IPS-NIHi11 (cell line): ENCODE results near the gene SCAMP1.
"Not testable (repeated sequence)": the region's sequence is repeated elsewhere in the genome, so short reads cannot be mapped to it uniquely, and the experiment has no call there.

ENCODE experiments used
- DNase-seq: peaks from one replicate; pipeline ENCODE4 v3.0.0; 2012; ENCODE audit warnings: mixed read lengths, low spot score

SCAMP1 gene

GRCh38 chr5:78429332-78429980, 69.0 kb downstream of the SCAMP1 start:
- DNase-seq: no peak

- DNase-seq: no peak
These were observed 70.4 kb downstream of the SCAMP1 start for GRCh38 chr5:78430866-78431265.

GRCh38 chr5:78433972-78434371, 73.6 kb downstream of the SCAMP1 start:
- DNase-seq: no peak

- DNase-seq: no peak
These were observed 87.5 kb downstream of the SCAMP1 start for GRCh38 chr5:78447775-78448424.

- no peak for DNase-seq
These were observed 88.7 kb downstream of the SCAMP1 start for GRCh38 chr5:78449103-78449502.

- not testable (repeated sequence) for DNase-seq
These were observed 97.1 kb downstream of the SCAMP1 start for GRCh38 chr5:78457507-78457906.

- no peak for DNase-seq
These were observed 98.4 kb downstream of the SCAMP1 start for GRCh38 chr5:78458843-78459242.

GRCh38 chr5:78467140-78467539, 106.7 kb downstream of the SCAMP1 start:
- DNase-seq: no peak

- DNase-seq: peak; percentile 44
These were observed 107.4 kb downstream of the SCAMP1 start for GRCh38 chr5:78467752-78468357.

GRCh38 chr5:78471896-78472295, 111.5 kb downstream of the SCAMP1 start:
- DNase-seq: no peak

- DNase-seq: no peak
These were observed 112.2 kb downstream of the SCAMP1 start for GRCh38 chr5:78472469-78473106.

- DNase-seq: no peak
These were observed 113.3 kb downstream of the SCAMP1 start for GRCh38 chr5:78473751-78474150.

GRCh38 chr5:78475370-78475769, 115.0 kb downstream of the SCAMP1 start:
- no peak for DNase-seq

- no peak for DNase-seq
These were observed 116.4 kb downstream of the SCAMP1 start for GRCh38 chr5:78476795-78477194.

- no peak for DNase-seq
These were observed 122.5 kb downstream of the SCAMP1 start for GRCh38 chr5:78482948-78483347.

- DNase-seq: no peak
These were observed 123.5 kb downstream of the SCAMP1 start for GRCh38 chr5:78483809-78484521.

GRCh38 chr5:78486218-78486617, 125.8 kb downstream of the SCAMP1 start:
- no peak for DNase-seq

- DNase-seq: no peak
These were observed 127.4 kb downstream of the SCAMP1 start for GRCh38 chr5:78487846-78488245.

- no peak for DNase-seq
These were observed 130.5 kb downstream of the SCAMP1 start for GRCh38 chr5:78490709-78491485.

GRCh38 chr5:78492224-78492623, 131.8 kb downstream of the SCAMP1 start:
- no peak for DNase-seq

- no peak for DNase-seq
These were observed 132.2 kb downstream of the SCAMP1 start for GRCh38 chr5:78492650-78493049.

GRCh38 chr5:78495800-78496199, 135.4 kb downstream of the SCAMP1 start:
- peak; percentile 49 for DNase-seq
